CD8-positive, alpha-beta memory T cell (primary cell): ENCODE measurements around the gene RFX4. TPM values are rescaled to one million over a fixed set of nuclear protein-coding genes. Genes with fewer than 3 reads are reported as not detected.

ENCODE experiments used
- CTCF ChIA-PET: fragments of 350-600 bp; sonication (Branson Sonifier 250); formaldehyde crosslinking; loops from one replicate; lab custom pipeline; 2021; ENCODE audit warnings: antibody characterized with exemption; lab: Charles Lee
- POLR2A ChIA-PET: fragments of 350-600 bp; sonication (Branson Sonifier 250); formaldehyde crosslinking; loops from one replicate; lab custom pipeline; 2021; ENCODE audit warnings: antibody characterized with exemption; lab: Charles Lee
- DNase-seq, 5 donors: peaks; one replicate each; pipeline versions ENCODE4 v3.0.0 to v3.0.0-alpha.2; 2020 to 2022; ENCODE audit warnings: mixed read lengths in 1 of 5
- H3K27ac ChIP-seq: one replicate; pipeline ENCODE4 v1.7.0; 2013; ENCODE audit warnings: low read depth, mild to moderate bottlenecking, low read length, moderate library complexity
- H3K27me3 ChIP-seq: 2 replicates; pipeline ENCODE4 v1.7.0; 2013; ENCODE audit warnings: low read length, mild to moderate bottlenecking; ENCODE audit not compliant: insufficient read depth, poor library complexity, severe bottlenecking
- H3K36me3 ChIP-seq: 2 replicates; pipeline ENCODE4 v1.7.0; 2013; ENCODE audit warnings: mild to moderate bottlenecking, low read length, moderate library complexity; ENCODE audit not compliant: insufficient read depth
- H3K4me1 ChIP-seq: 2 replicates; pipeline ENCODE4 v1.7.0; 2013; ENCODE audit warnings: mild to moderate bottlenecking, low read length, moderate library complexity; ENCODE audit not compliant: insufficient read depth
- H3K4me3 ChIP-seq: 2 replicates; pipeline ENCODE4 v1.7.0; 2013; ENCODE audit warnings: mild to moderate bottlenecking, low read length
- H3K9me3 ChIP-seq: 2 replicates; pipeline ENCODE4 v1.7.0; 2013; ENCODE audit warnings: mild to moderate bottlenecking, low read length
- H3K27ac Mint-ChIP-seq, 8 donors: one replicate each; pipeline ENCODE4 v1.8.0; 2020 to 2021; ENCODE audit warnings: mixed read lengths in 8 of 8, mild to moderate bottlenecking in 6 of 8, inconsistent platforms in 3 of 8, moderate library complexity in 3 of 8
- H3K27me3 Mint-ChIP-seq, 2 donors: one replicate each; pipeline ENCODE4 v1.8.0; 2020 to 2021; ENCODE audit warnings: mixed read lengths in 2 of 2, mild to moderate bottlenecking in 1 of 2, moderate library complexity in 1 of 2
- H3K36me3 Mint-ChIP-seq, 3 donors: one replicate each; pipeline ENCODE4 v1.8.0; 2020 to 2021; ENCODE audit warnings: mixed read lengths in 3 of 3, inconsistent platforms in 1 of 3, mild to moderate bottlenecking in 1 of 3
- H3K4me1 Mint-ChIP-seq, 3 donors: one replicate each; pipeline ENCODE4 v1.8.0; 2020 to 2021; ENCODE audit warnings: mixed read lengths in 3 of 3, inconsistent platforms in 1 of 3, mild to moderate bottlenecking in 1 of 3
- H3K4me3 Mint-ChIP-seq, 7 donors: one replicate each; pipeline ENCODE4 v1.8.0; 2020 to 2021; ENCODE audit warnings: mixed read lengths in 7 of 7, mild to moderate bottlenecking in 6 of 7, moderate library complexity in 4 of 7, inconsistent platforms in 2 of 7
- H3K9me3 Mint-ChIP-seq, 5 donors: one replicate each; pipeline ENCODE4 v1.8.0; 2020 to 2022; ENCODE audit warnings: mixed read lengths in 5 of 5, mild to moderate bottlenecking in 3 of 5, moderate library complexity in 2 of 5, inconsistent platforms in 1 of 5
- polyA plus RNA-seq: library from polyadenylated mRNA; unstranded; fragments of 300-500 nt; fragmentation: Illumina TruSeq; gene quantifications from one replicate; pipeline ENCODE4 v1.2.3, GENCODE V29; 2021
- total RNA-seq, 2 experiments: library from RNA; stranded (reverse); gene quantifications; one replicate each; pipeline ENCODE4 v1.2.3, GENCODE V29; 2021

The RFX4 gene
- total and polyA plus RNA-seq, 3 experiments from 2014 or later = not detected

DNA sequence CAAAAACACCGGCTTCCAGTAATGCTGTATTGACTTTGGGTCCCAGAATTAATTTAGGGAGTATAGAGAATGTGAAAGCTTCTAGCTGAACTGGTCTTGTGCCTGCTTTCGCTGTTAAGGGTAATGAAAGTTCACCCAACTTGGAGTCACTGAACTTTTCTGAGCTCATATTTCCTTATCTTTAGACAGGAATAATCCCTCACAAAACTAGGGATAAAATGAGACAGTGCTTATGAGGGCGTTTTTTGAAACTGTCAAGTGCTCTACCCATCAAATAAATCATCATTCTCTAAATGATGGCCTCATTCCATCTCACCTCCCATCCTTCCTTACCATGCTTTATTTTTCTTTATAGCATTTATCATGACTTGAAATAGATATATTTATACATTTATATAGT is 74.7 kb downstream of the RFX4 start:
- ChIA-PET CTCF (no interaction called here), POLR2A (no interaction called here)
- Mint-ChIP-seq H3K27ac (no peak overlapping the region), H3K36me3 (peaks cover 0 to 11% (median 0%) of the 10 kb centered on the region in 3 donors), H3K9me3 (peaks cover 6 to 18% (median 13%) of the 10 kb centered on the region in 5 donors), H3K4me3 (no peak overlapping the region), H3K4me1 (no peaks in the 10 kb centered on the region), H3K27me3 (peaks cover 7 to 28% of the 10 kb centered on the region in 2 donors)
- DNase-seq = no peak
- H3K27ac ChIP-seq = no peak overlapping the region
- H3K4me1 ChIP-seq = no peaks in the 10 kb centered on the region
- H3K27me3 ChIP-seq = no peaks in the 10 kb centered on the region
- H3K36me3 ChIP-seq = no peaks in the 10 kb centered on the region
- H3K9me3 ChIP-seq = no peaks in the 10 kb centered on the region
- no peak overlapping the region for H3K4me3 ChIP-seq

DNA sequence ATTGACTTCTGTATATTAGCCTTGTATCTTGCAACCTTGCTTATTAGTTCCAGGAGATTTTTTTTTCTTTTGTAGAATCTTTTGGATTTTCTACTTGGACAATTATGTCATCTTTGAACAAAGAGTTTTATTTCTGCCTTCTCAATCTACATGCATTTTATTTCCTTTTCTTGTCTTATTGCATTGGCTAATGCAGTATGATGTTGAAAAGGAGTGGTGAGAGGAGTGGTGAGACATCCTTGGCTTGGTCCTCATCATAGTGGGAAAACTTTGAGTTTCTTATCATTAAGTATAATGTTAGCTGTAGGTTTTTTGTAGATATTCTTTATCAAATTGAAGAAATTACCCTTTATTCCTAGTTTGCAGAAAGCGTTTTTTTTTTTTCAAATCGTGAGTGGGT is 80.6 kb downstream of the RFX4 start:
- DNase-seq = no peak
- Mint-ChIP-seq H3K27ac (no peak overlapping the region), H3K9me3 (peaks cover 27 to 45% (median 35%) of the 10 kb centered on the region in 5 donors), H3K4me3 (no peak overlapping the region), H3K27me3 (peaks cover 7 to 22% of the 10 kb centered on the region in 2 donors), H3K36me3 (peaks cover 0 to 32% (median 0%) of the 10 kb centered on the region in 3 donors), H3K4me1 (no peaks in the 10 kb centered on the region)
- Histone ChIP-seq H3K4me1 (no peaks in the 10 kb centered on the region), H3K9me3 (peaks cover 4% of the 10 kb centered on the region), H3K27me3 (no peaks in the 10 kb centered on the region), H3K27ac (no peak overlapping the region), H3K4me3 (no peak overlapping the region), H3K36me3 (no peaks in the 10 kb centered on the region)
- ChIA-PET POLR2A (no interaction called here), CTCF (no interaction called here)

DNA sequence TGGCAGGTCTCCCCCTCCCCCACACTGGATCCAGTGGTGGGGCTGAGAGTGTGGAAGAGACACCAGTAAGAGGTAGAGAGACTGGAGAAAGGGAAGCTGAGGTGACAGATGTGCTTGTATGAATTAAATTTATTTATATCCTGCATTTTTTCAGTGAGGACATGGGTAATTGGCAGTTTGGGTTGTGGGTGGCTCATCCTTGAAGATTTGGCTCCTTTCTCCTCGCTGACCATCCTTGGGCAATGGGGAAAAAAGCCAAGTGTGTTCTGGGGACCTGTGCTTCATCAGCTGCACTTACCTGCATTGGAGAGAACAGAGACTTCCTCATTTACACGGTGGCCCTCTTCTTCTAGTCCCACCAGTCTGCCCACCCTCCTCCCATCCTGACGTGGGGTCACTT is 86.4 kb downstream of the RFX4 start:
- H3K27ac ChIP-seq = no peak overlapping the region
- H3K27me3 ChIP-seq = peaks cover 3% of the 10 kb centered on the region
- H3K4me1 ChIP-seq = no peaks in the 10 kb centered on the region
- DNase-seq = no peak
- H3K36me3 Mint-ChIP-seq = peaks cover 0 to 18% (median 0%) of the 10 kb centered on the region in 3 donors
- no peak overlapping the region for H3K4me3 ChIP-seq
- no peaks in the 10 kb centered on the region for H3K9me3 ChIP-seq
- no peak overlapping the region for H3K4me3 Mint-ChIP-seq
- no peaks in the 10 kb centered on the region for H3K36me3 ChIP-seq
- ChIA-PET POLR2A (no interaction called here), CTCF (no interaction called here)
- H3K4me1 Mint-ChIP-seq = no peaks in the 10 kb centered on the region
- no peak overlapping the region for H3K27ac Mint-ChIP-seq
- peaks cover 14 to 60% of the 10 kb centered on the region in 2 donors for H3K27me3 Mint-ChIP-seq
- H3K9me3 Mint-ChIP-seq = peaks cover 8 to 15% (median 9%) of the 10 kb centered on the region in 5 donors

- POLR2A ChIA-PET = no interaction called here
- Mint-ChIP-seq H3K27me3 (peaks cover 14 to 68% of the 10 kb centered on the region in 2 donors), H3K9me3 (peaks cover 0 to 9% (median 1%) of the 10 kb centered on the region in 5 donors), H3K27ac (no peak overlapping the region), H3K36me3 (peaks cover 0 to 10% (median 0%) of the 10 kb centered on the region in 3 donors), H3K4me3 (no peak overlapping the region), H3K4me1 (no peaks in the 10 kb centered on the region)
- Histone ChIP-seq H3K4me3 (no peak overlapping the region), H3K27ac (no peak overlapping the region), H3K27me3 (peaks cover 3% of the 10 kb centered on the region), H3K9me3 (no peaks in the 10 kb centered on the region), H3K36me3 (no peaks in the 10 kb centered on the region), H3K4me1 (no peaks in the 10 kb centered on the region)
- DNase-seq = no peak
- CTCF ChIA-PET = no interaction called here
Observed at GRCh38 chr12:106670131-106670530, 87.3 kb downstream of the RFX4 start.

- Histone ChIP-seq H3K36me3 (no peaks in the 10 kb centered on the region), H3K4me3 (no peak overlapping the region), H3K27ac (no peak overlapping the region), H3K27me3 (peaks cover 3% of the 10 kb centered on the region), H3K9me3 (no peaks in the 10 kb centered on the region), H3K4me1 (no peaks in the 10 kb centered on the region)
- Mint-ChIP-seq H3K4me3 (no peak overlapping the region), H3K27ac (no peak overlapping the region), H3K9me3 (no peaks in the 10 kb centered on the region), H3K4me1 (no peaks in the 10 kb centered on the region), H3K27me3 (peaks cover 14 to 77% of the 10 kb centered on the region in 2 donors), H3K36me3 (peaks cover 0 to 10% (median 3%) of the 10 kb centered on the region in 3 donors)
- ChIA-PET CTCF (no interaction called here), POLR2A (no interaction called here)
- no peak for DNase-seq
Observed at GRCh38 chr12:106671840-106672239, 89.0 kb downstream of the RFX4 start.

DNA sequence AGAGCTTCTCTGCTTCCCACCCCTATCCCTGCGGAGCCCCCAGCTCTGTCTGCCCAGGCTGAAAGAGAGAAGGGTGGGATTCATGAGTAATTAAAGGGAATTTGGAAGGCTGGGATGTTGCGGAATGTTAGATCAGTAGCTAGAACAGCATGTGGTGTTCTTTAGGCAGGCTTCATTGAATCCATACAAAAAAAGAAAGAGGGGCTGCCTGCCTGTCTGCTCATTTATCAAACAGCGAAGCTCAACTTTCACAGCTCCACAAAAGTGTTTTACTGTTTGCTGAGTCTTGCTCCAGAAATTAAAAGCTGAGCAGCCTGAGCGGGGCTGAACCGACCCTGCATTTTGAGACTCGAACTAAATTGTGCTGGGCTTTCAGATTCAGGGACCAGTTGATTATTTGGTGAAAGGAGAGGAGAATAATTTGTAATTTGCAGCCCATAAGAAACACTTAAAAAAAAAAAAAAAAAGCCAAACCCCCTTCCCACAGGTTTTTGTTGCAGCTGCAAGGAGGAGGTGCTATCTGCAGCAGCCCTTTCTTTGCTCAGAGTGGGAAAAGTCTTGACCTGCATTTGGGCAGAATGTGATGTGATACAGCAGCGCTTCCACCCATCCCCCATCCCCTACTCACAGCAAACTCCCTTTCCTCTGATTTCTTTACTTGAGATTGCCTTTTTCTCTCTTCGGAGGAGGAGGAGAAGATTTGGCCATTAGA is 89.7 kb downstream of the RFX4 start:
- no peaks in the 10 kb centered on the region for H3K9me3 Mint-ChIP-seq
- ChIA-PET CTCF (no interaction called here), POLR2A (no interaction called here)
- Histone ChIP-seq H3K4me1 (no peaks in the 10 kb centered on the region), H3K27ac (no peak overlapping the region), H3K4me3 (no peak overlapping the region), H3K9me3 (no peaks in the 10 kb centered on the region), H3K36me3 (no peaks in the 10 kb centered on the region), H3K27me3 (peaks cover 3% of the 10 kb centered on the region)
- H3K4me3 Mint-ChIP-seq = no peak overlapping the region
- peak overlapping the region in 1 of 8 donors; percentile 64 for H3K27ac Mint-ChIP-seq
- peaks cover 0 to 10% (median 3%) of the 10 kb centered on the region in 3 donors for H3K36me3 Mint-ChIP-seq
- H3K4me1 Mint-ChIP-seq = no peaks in the 10 kb centered on the region
- DNase-seq = no peak
- peaks cover 17 to 76% of the 10 kb centered on the region in 2 donors for H3K27me3 Mint-ChIP-seq

DNA sequence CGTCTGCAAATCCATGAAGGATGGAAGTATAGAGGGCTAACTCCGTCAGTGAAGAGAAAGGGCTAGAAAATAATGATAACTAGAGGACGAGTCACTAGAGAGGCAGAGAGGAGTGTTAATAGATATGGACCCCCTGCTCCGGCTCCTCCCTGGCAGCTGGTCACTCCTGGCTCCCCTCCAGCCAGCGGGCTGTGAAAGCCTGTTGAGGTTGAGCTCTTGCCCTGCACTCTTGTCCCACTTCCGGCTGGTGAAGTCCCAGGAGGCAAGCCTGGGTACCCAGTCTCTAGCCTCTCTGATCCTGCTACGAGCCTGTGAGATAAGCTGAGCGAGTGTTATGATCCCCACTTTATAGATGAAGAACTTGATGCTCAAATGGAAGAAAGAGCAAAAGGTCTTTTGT is 90.3 kb downstream of the RFX4 start:
- H3K4me3 ChIP-seq = no peak overlapping the region
- peaks cover 3% of the 10 kb centered on the region for H3K27me3 ChIP-seq
- Mint-ChIP-seq H3K4me1 (no peaks in the 10 kb centered on the region), H3K27me3 (peaks cover 18 to 69% of the 10 kb centered on the region in 2 donors), H3K4me3 (no peak overlapping the region), H3K27ac (peak overlapping the region in 1 of 8 donors; percentile 64), H3K36me3 (peaks cover 0 to 10% (median 3%) of the 10 kb centered on the region in 3 donors), H3K9me3 (no peaks in the 10 kb centered on the region)
- H3K9me3 ChIP-seq = no peaks in the 10 kb centered on the region
- no peaks in the 10 kb centered on the region for H3K4me1 ChIP-seq
- ChIA-PET POLR2A (no interaction called here), CTCF (no interaction called here)
- no peak overlapping the region for H3K27ac ChIP-seq
- H3K36me3 ChIP-seq = no peaks in the 10 kb centered on the region
- DNase-seq = no peak

- Mint-ChIP-seq H3K4me1 (no peaks in the 10 kb centered on the region), H3K27ac (peak overlapping the region in 1 of 8 donors; percentile 17), H3K4me3 (no peak overlapping the region), H3K36me3 (peaks cover 0 to 3% (median 0%) of the 10 kb centered on the region in 3 donors), H3K27me3 (peaks cover 14 to 47% of the 10 kb centered on the region in 2 donors), H3K9me3 (no peaks in the 10 kb centered on the region)
- Histone ChIP-seq H3K27me3 (peaks cover 3% of the 10 kb centered on the region), H3K27ac (no peak overlapping the region), H3K4me3 (no peak overlapping the region), H3K9me3 (no peaks in the 10 kb centered on the region), H3K4me1 (no peaks in the 10 kb centered on the region), H3K36me3 (no peaks in the 10 kb centered on the region)
- ChIA-PET POLR2A (no interaction called here), CTCF (no interaction called here)
- no peak for DNase-seq
Observed at GRCh38 chr12:106675651-106676435, 93.0 kb downstream of the RFX4 start.
